H9 (cell line): ENCODE measurements around the gene TEX44. TPM values are rescaled to one million over a fixed set of nuclear protein-coding genes. Genes with fewer than 3 reads are reported as not detected.
A peak's percentile ranks its signal among the peaks of the same experiment; 100 is the strongest.

Source experiments
- DNase-seq: peaks from one replicate; pipeline ENCODE4 v3.0.0-alpha.2; 2017
- H2AFZ ChIP-seq: one replicate; pipeline ENCODE4 v1.6.1; 2013; ENCODE audit warnings: mild to moderate bottlenecking, low read length, control low read depth, moderate library complexity
- H2AK5ac ChIP-seq: 2 replicates; pipeline ENCODE4 v1.6.1; 2013; ENCODE audit warnings: low read length, control low read depth, mixed read lengths; ENCODE audit not compliant: insufficient read length
- H2BK120ac ChIP-seq: one replicate; pipeline ENCODE4 v1.6.1; 2013; ENCODE audit warnings: low read depth, mild to moderate bottlenecking, low read length, control low read depth, inconsistent platforms; ENCODE audit not compliant: poor library complexity, severe bottlenecking
- H2BK12ac ChIP-seq: 2 replicates; pipeline ENCODE4 v1.6.1; 2013; ENCODE audit warnings: low read length, control low read depth, mixed read lengths, low read depth; ENCODE audit not compliant: insufficient read length
- H2BK15ac ChIP-seq: 2 replicates; pipeline ENCODE4 v1.6.1; 2013; ENCODE audit warnings: low read depth, low read length, control low read depth
- H2BK20ac ChIP-seq: one replicate; pipeline ENCODE4 v1.6.1; 2013; ENCODE audit warnings: low read depth, mild to moderate bottlenecking, low read length, control low read depth, inconsistent platforms; ENCODE audit not compliant: poor library complexity, severe bottlenecking
- H2BK5ac ChIP-seq: 2 replicates; pipeline ENCODE4 v1.6.1; 2013; ENCODE audit warnings: low read length, control low read depth, mixed read lengths; ENCODE audit not compliant: insufficient read length
- H3K14ac ChIP-seq: 2 replicates; pipeline ENCODE4 v1.6.1; 2013; ENCODE audit warnings: low read length, control low read depth; ENCODE audit not compliant: insufficient read depth
- H3K18ac ChIP-seq: 2 replicates; pipeline ENCODE4 v1.6.1; 2013; ENCODE audit warnings: low read depth, mild to moderate bottlenecking, mixed read lengths, low read length, control low read depth; ENCODE audit not compliant: insufficient read length
- H3K23ac ChIP-seq: 2 replicates; pipeline ENCODE4 v1.6.1; 2013; ENCODE audit warnings: low read length, control low read depth, mixed read lengths, low read depth; ENCODE audit not compliant: insufficient read length
- H3K23me2 ChIP-seq: 2 replicates; pipeline ENCODE4 v1.6.1; 2013; ENCODE audit warnings: low read depth, mild to moderate bottlenecking, mixed read lengths, low read length, control low read depth; ENCODE audit not compliant: insufficient read length, poor library complexity, severe bottlenecking
- H3K27ac ChIP-seq: 2 replicates; pipeline ENCODE4 v1.5.1; 2013; ENCODE audit warnings: low read length, control low read depth, mixed read lengths, low read depth; ENCODE audit not compliant: insufficient read length
- H3K27me3 ChIP-seq: 2 replicates; pipeline ENCODE4 v1.6.1; 2013; ENCODE audit warnings: low read length, control low read depth, inconsistent platforms; ENCODE audit not compliant: insufficient read depth
- H3K4ac ChIP-seq: 2 replicates; pipeline ENCODE4 v1.6.1; 2013; ENCODE audit warnings: low read depth, mild to moderate bottlenecking, control low read depth, inconsistent platforms, low read length, moderate library complexity
- H3K4me1 ChIP-seq: 2 replicates; pipeline ENCODE4 v1.6.1; 2013; ENCODE audit warnings: low read length, control low read depth, inconsistent platforms; ENCODE audit not compliant: insufficient read depth
- H3K4me2 ChIP-seq: 2 replicates; pipeline ENCODE4 v1.6.1; 2013; ENCODE audit warnings: low read length, control low read depth, mixed read lengths; ENCODE audit not compliant: insufficient read length, insufficient read depth
- H3K56ac ChIP-seq: 2 replicates; pipeline ENCODE4 v1.6.1; 2013; ENCODE audit warnings: low read depth, mild to moderate bottlenecking, mixed read lengths, low read length, control low read depth; ENCODE audit not compliant: insufficient read length
- H3K79me1 ChIP-seq: 2 replicates; pipeline ENCODE4 v1.6.1; 2013; ENCODE audit warnings: low read depth, mild to moderate bottlenecking, moderate library complexity, low read length, control low read depth, inconsistent platforms; ENCODE audit not compliant: insufficient read depth, poor library complexity, severe bottlenecking
- H3K79me2 ChIP-seq: 2 replicates; pipeline ENCODE4 v1.6.1; 2013; ENCODE audit warnings: low read length, control low read depth, inconsistent platforms; ENCODE audit not compliant: insufficient read depth
- H3K9ac ChIP-seq: 2 replicates; pipeline ENCODE4 v1.6.1; 2013; ENCODE audit warnings: low read length, control low read depth, mixed read lengths; ENCODE audit not compliant: insufficient read length; ENCODE audit errors: extremely low read depth
- H3K9me3 ChIP-seq: one replicate; pipeline ENCODE4 v1.6.1; 2013; ENCODE audit warnings: low read depth, low read length, inconsistent platforms; ENCODE audit not compliant: control insufficient read depth
- H3T11ph ChIP-seq: one replicate; pipeline ENCODE4 v1.6.1; 2013; ENCODE audit warnings: mild to moderate bottlenecking, low read length, control low read depth, inconsistent platforms
- H4K20me1 ChIP-seq: one replicate; pipeline ENCODE4 v1.6.1; 2013; ENCODE audit not compliant: control insufficient read depth, insufficient read length, insufficient read depth
- H4K5ac ChIP-seq: 2 replicates; pipeline ENCODE4 v1.6.1; 2013; ENCODE audit warnings: low read depth, mild to moderate bottlenecking, mixed read lengths, low read length, control low read depth; ENCODE audit not compliant: insufficient read length
- H4K8ac ChIP-seq: replicated peaks from 2 replicates; pipeline ENCODE4 v1.6.1; 2013; ENCODE audit warnings: low read length, control low read depth, mixed read lengths, low read depth; ENCODE audit not compliant: insufficient read length
- H4K91ac ChIP-seq: 2 replicates; pipeline ENCODE4 v1.6.1; 2013; ENCODE audit warnings: low read depth, mild to moderate bottlenecking, moderate library complexity, mixed read lengths, low read length, control low read depth; ENCODE audit not compliant: insufficient read length
- H3K27ac Mint-ChIP-seq, 3 experiments: 2 replicates in 2 of 3; 3 replicates in 1 of 3; pipeline ENCODE4 v1.8.0; 2020 to 2021; ENCODE audit warnings: mixed read lengths in 3 of 3, mild to moderate bottlenecking in 1 of 3, moderate library complexity in 1 of 3
- H3K27me3 Mint-ChIP-seq: 2 replicates; pipeline ENCODE4 v1.8.0; 2021; ENCODE audit warnings: low read depth, mild to moderate bottlenecking, moderate library complexity, mixed read lengths
- H3K36me3 Mint-ChIP-seq, 3 experiments: 2 replicates in 2 of 3; 3 replicates in 1 of 3; pipeline ENCODE4 v1.8.0; 2020 to 2021; ENCODE audit warnings: low read depth in 3 of 3, mixed read lengths in 3 of 3; ENCODE audit not compliant: insufficient read depth in 1 of 3
- H3K4me1 Mint-ChIP-seq, 2 experiments: 2 replicates each; pipeline ENCODE4 v1.8.0; 2020; ENCODE audit warnings: mixed read lengths in 2 of 2
- H3K4me3 Mint-ChIP-seq, 2 experiments: 2 replicates in 1 of 2; 3 replicates in 1 of 2; pipeline ENCODE4 v1.8.0; 2020 to 2021; ENCODE audit warnings: mild to moderate bottlenecking in 2 of 2, mixed read lengths in 2 of 2, moderate library complexity in 1 of 2
- H3K9me3 Mint-ChIP-seq, 2 experiments: 2 replicates in 1 of 2; 3 replicates in 1 of 2; pipeline ENCODE4 v1.8.0; 2020; ENCODE audit warnings: mild to moderate bottlenecking in 2 of 2, mixed read lengths in 2 of 2, moderate library complexity in 1 of 2
- CTCF ChIP-seq: fragments of 200-600 bp; sonication (generic); conservative IDR thresholded peaks from 3 replicates; pipeline ENCODE4 v1.8.0; 2021; ENCODE audit warnings: antibody characterized with exemption, mild to moderate bottlenecking
- WGBS: extraction: QIAGEN DNeasy Blood & Tissue Kit; methylation state at CpG from one replicate; pipeline ENCODE4 v1.1.7; 2013; ENCODE audit warnings: missing lambda C conversion rate, low lambda C conversion rate, mixed read lengths; ENCODE audit not compliant: insufficient read length; ENCODE audit errors: extremely low coverage; 5-methylcytosine and 5-hydroxymethylcytosine counted together
- total RNA-seq: library from RNA; stranded (reverse); gene quantifications from 2 replicates; pipeline ENCODE4 v1.2.1, GENCODE V29; 2021

The TEX44 gene
- total RNA-seq, 1 experiment from 2014 or later: not detected

GRCh38 chr2:231565887-231566594, 26.6 kb upstream of the TEX44 start:
- TF ChIP-seq CTCF: no peak
- H4K91ac ChIP-seq: no peak overlapping the region
- H3T11ph ChIP-seq: no peak overlapping the region
- no peak for DNase-seq
- Mint-ChIP-seq H3K9me3 (peaks cover 22 to 25% of the 10 kb centered on the region in 2 experiments), H3K27me3 (no peaks in the 10 kb centered on the region), H3K27ac (0 out of 7 replicates have a peak overlapping the region, but pooled peaks of 1 of the 3 experiments have one; percentile 28), H3K4me3 (no peak overlapping the region), H3K36me3 (peaks cover 1 to 29% (median 5%) of the 10 kb centered on the region in 3 experiments; a peak in 4 of 7 replicates), H3K4me1 (peaks cover 21 to 23% of the 10 kb centered on the region in 2 experiments)
- H3K79me2 ChIP-seq: no peaks in the 10 kb centered on the region
- no peak overlapping the region for H3K27ac ChIP-seq
- H3K4me1 ChIP-seq: no peaks in the 10 kb centered on the region; the same call in 1 of the 2 replicates
- no peaks in the 10 kb centered on the region for H4K20me1 ChIP-seq
- H3K23me2 ChIP-seq: no peaks in the 10 kb centered on the region
- peak overlapping the region; percentile 61 for H3K18ac ChIP-seq
- H3K4ac ChIP-seq: no peak overlapping the region; the same call in 1 of the 2 replicates
- H3K23ac ChIP-seq: no peak overlapping the region
- H3K56ac ChIP-seq: no peak overlapping the region
- H2BK15ac ChIP-seq: no peak overlapping the region
- no peaks in the 10 kb centered on the region for H3K9me3 ChIP-seq
- no peak overlapping the region for H2BK120ac ChIP-seq
- no peaks in the 10 kb centered on the region for H3K27me3 ChIP-seq
- no CpG with 5 or more reads among the region's 4 CpGs for WGBS
- no peak overlapping the region for H4K5ac ChIP-seq
- no peak overlapping the region for H2BK20ac ChIP-seq
- no peak overlapping the region for H4K8ac ChIP-seq
- H3K14ac ChIP-seq: no peak overlapping the region
- no peaks in the 10 kb centered on the region for H3K79me1 ChIP-seq
- H2AK5ac ChIP-seq: no peak overlapping the region
- H2BK5ac ChIP-seq: no peak overlapping the region
- no peak overlapping the region for H3K4me2 ChIP-seq
- no peak overlapping the region for H3K9ac ChIP-seq
- H2BK12ac ChIP-seq: no peak overlapping the region
- H2AFZ ChIP-seq: no peak overlapping the region
